Activated T-cell treated with anti-CD3 and anti-CD28 coated beads, Interleukin-2, amount 50 U/mL, for 24 hours (primary cell): ENCODE data around the gene RGS19.
A peak's percentile ranks its signal among the peaks of the same experiment; 100 is the strongest.

Source experiments
- DNase-seq: peaks from one replicate; pipeline ENCODE4 v3.0.0-alpha.2; 2020
- H3K27ac Mint-ChIP-seq: 2 replicates; pipeline ENCODE4 v1.8.0; 2020; ENCODE audit warnings: mild to moderate bottlenecking, mixed read lengths
- H3K27me3 Mint-ChIP-seq: 2 replicates; pipeline ENCODE4 v1.8.0; 2020; ENCODE audit warnings: mixed read lengths
- H3K36me3 Mint-ChIP-seq: 2 replicates; pipeline ENCODE4 v1.8.0; 2020; ENCODE audit warnings: low read depth, mixed read lengths
- H3K4me1 Mint-ChIP-seq: 2 replicates; pipeline ENCODE4 v1.8.0; 2020; ENCODE audit warnings: low read depth, mixed read lengths
- H3K4me3 Mint-ChIP-seq: 2 replicates; pipeline ENCODE4 v1.8.0; 2020; ENCODE audit warnings: mild to moderate bottlenecking, moderate library complexity, mixed read lengths
- H3K9me3 Mint-ChIP-seq: 2 replicates; pipeline ENCODE4 v1.8.0; 2020; ENCODE audit warnings: mixed read lengths

The RGS19 gene

GRCh38 chr20:64038565-64039292, 40.6 kb downstream of the RGS19 start:
- peaks cover 14% of the 10 kb centered on the region for H3K36me3 Mint-ChIP-seq
- DNase-seq = peak; percentile 88
- peaks cover 3% of the 10 kb centered on the region for H3K27me3 Mint-ChIP-seq
- H3K27ac Mint-ChIP-seq = no peak overlapping the region
- H3K9me3 Mint-ChIP-seq = no peaks in the 10 kb centered on the region
- peaks cover 62% of the 10 kb centered on the region for H3K4me1 Mint-ChIP-seq
- H3K4me3 Mint-ChIP-seq = peak overlapping the region; percentile 57

- Mint-ChIP-seq H3K27ac (no peak overlapping the region), H3K27me3 (peaks cover 3% of the 10 kb centered on the region), H3K4me3 (no peak overlapping the region), H3K36me3 (peaks cover 20% of the 10 kb centered on the region), H3K4me1 (peaks cover 65% of the 10 kb centered on the region), H3K9me3 (no peaks in the 10 kb centered on the region)
- no peak for DNase-seq
Observed at GRCh38 chr20:64038224-64038564, 41.1 kb downstream of the RGS19 start.

GRCh38 chr20:64037498-64038213, 41.7 kb downstream of the RGS19 start:
- Mint-ChIP-seq H3K27ac (peak overlapping the region; percentile 31), H3K36me3 (peaks cover 25% of the 10 kb centered on the region), H3K9me3 (no peaks in the 10 kb centered on the region), H3K4me3 (peak overlapping the region; percentile 33), H3K27me3 (peaks cover 3% of the 10 kb centered on the region), H3K4me1 (peaks cover 65% of the 10 kb centered on the region)
- DNase-seq = peak; percentile 48

- H3K27ac Mint-ChIP-seq = peak overlapping the region; percentile 95
- peaks cover 3% of the 10 kb centered on the region for H3K27me3 Mint-ChIP-seq
- peaks cover 30% of the 10 kb centered on the region for H3K36me3 Mint-ChIP-seq
- peak; percentile 42 for DNase-seq
- H3K4me1 Mint-ChIP-seq = peaks cover 65% of the 10 kb centered on the region
- H3K4me3 Mint-ChIP-seq = peak overlapping the region; percentile 24
- no peaks in the 10 kb centered on the region for H3K9me3 Mint-ChIP-seq
Observed at GRCh38 chr20:64037199-64037497, 42.2 kb downstream of the RGS19 start.

GRCh38 chr20:64036346-64037198, 42.7 kb downstream of the RGS19 start:
- Mint-ChIP-seq H3K27ac (peak overlapping the region; percentile 95), H3K4me3 (peak overlapping the region; percentile 12)
- DNase-seq = peak; percentile 39

GRCh38 chr20:64035933-64036345, 43.4 kb downstream of the RGS19 start, which contains the start of gene C20orf204:
C20orf204 (plus strand) TSS chr20:64036182; CDS start chr20:64036324, 142 bp downstream.
- peaks cover 42% of the 10 kb centered on the region for H3K36me3 Mint-ChIP-seq
- H3K27ac Mint-ChIP-seq = peak within 1 kb of the TSS; percentile 95
- H3K27me3 Mint-ChIP-seq = peaks cover 3% of the 10 kb centered on the region
- DNase-seq = no peak
- no peaks in the 10 kb centered on the region for H3K9me3 Mint-ChIP-seq
- peak within 1 kb of the TSS; percentile 60 for H3K4me3 Mint-ChIP-seq
- peaks cover 60% of the 10 kb centered on the region for H3K4me1 Mint-ChIP-seq

More at GRCh38 chr20:64036346-64037198, 42.7 kb downstream of the RGS19 start:
- H3K4me1 Mint-ChIP-seq = peaks cover 63% of the 10 kb centered on the region
- no peaks in the 10 kb centered on the region for H3K9me3 Mint-ChIP-seq
- peaks cover 3% of the 10 kb centered on the region for H3K27me3 Mint-ChIP-seq
- H3K36me3 Mint-ChIP-seq = peaks cover 36% of the 10 kb centered on the region

- DNase-seq = peak; percentile 66
- Mint-ChIP-seq H3K27me3 (peaks cover 3% of the 10 kb centered on the region), H3K9me3 (no peaks in the 10 kb centered on the region), H3K27ac (peak overlapping the region; percentile 95), H3K36me3 (peaks cover 49% of the 10 kb centered on the region), H3K4me3 (peak overlapping the region; percentile 60), H3K4me1 (peaks cover 57% of the 10 kb centered on the region)
Observed at GRCh38 chr20:64035066-64035932, 44.0 kb downstream of the RGS19 start.

- Mint-ChIP-seq H3K27ac (peak overlapping the region; percentile 95), H3K9me3 (no peaks in the 10 kb centered on the region), H3K4me1 (peaks cover 45% of the 10 kb centered on the region), H3K27me3 (peaks cover 3% of the 10 kb centered on the region), H3K36me3 (peaks cover 61% of the 10 kb centered on the region), H3K4me3 (no peak overlapping the region)
- no peak for DNase-seq
Observed at GRCh38 chr20:64033981-64034493, 45.3 kb downstream of the RGS19 start.

- peak overlapping the region; percentile 95 for H3K27ac Mint-ChIP-seq
- H3K27me3 Mint-ChIP-seq = peaks cover 3% of the 10 kb centered on the region
- peaks cover 71% of the 10 kb centered on the region for H3K36me3 Mint-ChIP-seq
- H3K9me3 Mint-ChIP-seq = no peaks in the 10 kb centered on the region
- no peak overlapping the region for H3K4me3 Mint-ChIP-seq
- H3K4me1 Mint-ChIP-seq = peaks cover 44% of the 10 kb centered on the region
- DNase-seq = no peak
Observed at GRCh38 chr20:64032706-64033624, 46.4 kb downstream of the RGS19 start.

- no peaks in the 10 kb centered on the region for H3K9me3 Mint-ChIP-seq
- DNase-seq = no peak
Observed at GRCh38 chr20:64031822-64032314, 47.5 kb downstream of the RGS19 start.

GRCh38 chr20:64030371-64031134, 48.8 kb downstream of the RGS19 start:
- Mint-ChIP-seq H3K9me3 (no peaks in the 10 kb centered on the region), H3K4me1 (peaks cover 22% of the 10 kb centered on the region), H3K4me3 (no peak overlapping the region), H3K27me3 (no peaks in the 10 kb centered on the region), H3K27ac (peak overlapping the region; percentile 22), H3K36me3 (peaks cover 95% of the 10 kb centered on the region)
- DNase-seq = no peak

More at GRCh38 chr20:64031822-64032314, 47.5 kb downstream of the RGS19 start:
- no peaks in the 10 kb centered on the region for H3K27me3 Mint-ChIP-seq
- H3K36me3 Mint-ChIP-seq = peaks cover 82% of the 10 kb centered on the region
- no peak overlapping the region for H3K4me3 Mint-ChIP-seq
- peaks cover 35% of the 10 kb centered on the region for H3K4me1 Mint-ChIP-seq
- no peak overlapping the region for H3K27ac Mint-ChIP-seq
